B cell (primary cell): ENCODE data around the gene CNTNAP1. TPM values are rescaled to one million over a fixed set of nuclear protein-coding genes. Genes with fewer than 3 reads are reported as not detected.

Source experiments
- ATAC-seq: fragments of 200-7000 bp; cut with Tn5 transposase; one replicate; pipeline ENCODE4 v1.10.0; 2021; ENCODE audit warnings: low read depth, mild to moderate bottlenecking, moderate number of reproducible peaks, moderate library complexity
- CTCF ChIA-PET: fragments of 350-600 bp; sonication (Branson Sonifier 250); formaldehyde crosslinking; loops from one replicate; lab custom pipeline; 2021; ENCODE audit warnings: antibody characterized with exemption, inconsistent platforms; lab: Charles Lee
- POLR2A ChIA-PET: fragments of 350-600 bp; sonication (Branson Sonifier 250); formaldehyde crosslinking; loops from one replicate; lab custom pipeline; 2021; ENCODE audit warnings: antibody characterized with exemption; lab: Charles Lee
- DNase-seq: peaks from one replicate; pipeline ENCODE4 v3.0.0; 2013
- H2AFZ ChIP-seq: 2 replicates; pipeline ENCODE4 v1.6.1; 2012; ENCODE audit warnings: mild to moderate bottlenecking, low read depth, low read length; ENCODE audit not compliant: insufficient read depth, poor library complexity, severe bottlenecking
- H3K27ac ChIP-seq, 2 donors: 1 replicate in 1 of 2; 2 replicates in 1 of 2; pipeline ENCODE4 v1.5.1; 2012 to 2013; ENCODE audit warnings: low read length in 2 of 2, mild to moderate bottlenecking in 2 of 2, moderate library complexity in 1 of 2
- H3K27me3 ChIP-seq, 4 experiments: fragments of 200-600 bp in 1 of 4; sonication (generic) in 1 of 4; replicated peaks in 1 of 4; 1 replicate in 2 of 4; 2 replicates in 2 of 4; pipeline versions ENCODE4 v1.6.1 to v1.7.0; 2013 to 2016; ENCODE audit warnings: low read length in 3 of 4, mild to moderate bottlenecking in 2 of 4, mixed read lengths in 1 of 4, moderate library complexity in 1 of 4; ENCODE audit not compliant: insufficient read depth in 4 of 4, control insufficient read depth in 3 of 4; ENCODE audit errors: control extremely low read depth in 1 of 4
- H3K36me3 ChIP-seq, 2 experiments: replicated peaks in 1 of 2; 1 replicate in 1 of 2; 2 replicates in 1 of 2; pipeline versions ENCODE4 v1.6.1 to v1.7.1; 2013; ENCODE audit warnings: low read length in 1 of 2; ENCODE audit not compliant: insufficient read depth in 2 of 2, control insufficient read depth in 1 of 2; ENCODE audit errors: control extremely low read depth in 1 of 2, extremely low read depth in 1 of 2
- H3K4me1 ChIP-seq, 2 donors: fragments of 200-600 bp in 1 of 2; sonication (generic) in 1 of 2; 1 replicate in 1 of 2; 2 replicates in 1 of 2; pipeline versions ENCODE4 v1.5.1 to v1.6.1; 2013 to 2017; ENCODE audit warnings: low read length in 2 of 2; ENCODE audit not compliant: control insufficient read depth in 2 of 2, insufficient read depth in 2 of 2
- H3K4me2 ChIP-seq: replicated peaks from 2 replicates; pipeline ENCODE3; 2012; ENCODE audit warnings: mild to moderate bottlenecking, low read depth, low read length; ENCODE audit not compliant: poor library complexity, severe bottlenecking
- H3K4me3 ChIP-seq, 5 experiments: fragments of 200-600 bp in 1 of 5; sonication (generic) in 1 of 5; 1 replicate in 3 of 5; 2 replicates in 2 of 5; pipeline versions ENCODE4 v1.5.1 to v1.7.0; 2011 to 2016; ENCODE audit warnings: low read length in 4 of 5, mild to moderate bottlenecking in 4 of 5, low read depth in 2 of 5, control low read depth in 1 of 5, moderate library complexity in 1 of 5; ENCODE audit not compliant: insufficient read depth in 1 of 5; ENCODE audit errors: control extremely low read depth in 1 of 5, extremely low read depth in 1 of 5
- H3K79me2 ChIP-seq: fragments of 200-600 bp; sonication (generic); one replicate; pipeline ENCODE4 v1.6.0; 2016; ENCODE audit warnings: low read length; ENCODE audit not compliant: control insufficient read depth, insufficient read depth
- H3K9ac ChIP-seq: fragments of 200-600 bp; sonication (generic); 2 replicates; pipeline ENCODE4 v1.6.1; 2017; ENCODE audit warnings: mild to moderate bottlenecking, low read length, moderate library complexity
- H3K9me3 ChIP-seq, 3 donors: one replicate each; pipeline versions ENCODE4 v1.6.1 to v1.7.1; 2013; ENCODE audit warnings: low read length in 2 of 3; ENCODE audit not compliant: control insufficient read depth in 2 of 3, insufficient read depth in 1 of 3; ENCODE audit errors: control extremely low read depth in 1 of 3
- H4K20me1 ChIP-seq: 2 replicates; pipeline ENCODE4 v1.6.0; 2012; ENCODE audit warnings: mild to moderate bottlenecking, low read length; ENCODE audit not compliant: insufficient read depth, control insufficient read depth, poor library complexity, severe bottlenecking
- H3K27ac Mint-ChIP-seq: one replicate; pipeline ENCODE4 v1.8.0; 2021; ENCODE audit warnings: mixed read lengths
- H3K27me3 Mint-ChIP-seq: one replicate; pipeline ENCODE4 v1.8.0; 2021; ENCODE audit warnings: mixed read lengths
- H3K4me1 Mint-ChIP-seq: one replicate; pipeline ENCODE4 v1.8.0; 2021; ENCODE audit warnings: mixed read lengths
- H3K4me3 Mint-ChIP-seq: one replicate; pipeline ENCODE4 v1.8.0; 2021; ENCODE audit warnings: mixed read lengths
- H3K9me3 Mint-ChIP-seq: one replicate; pipeline ENCODE4 v1.8.0; 2022; ENCODE audit warnings: mixed read lengths; ENCODE audit not compliant: insufficient read depth
- EZH2 ChIP-seq: IDR thresholded peaks from 2 replicates; pipeline ENCODE4 v1.6.1; 2012; ENCODE audit warnings: borderline replicate concordance, low read depth, mild to moderate bottlenecking, moderate library complexity, low read length; ENCODE audit not compliant: insufficient read depth, poor library complexity, severe bottlenecking
- WGBS: methylation state at CpG from one replicate; pipeline ENCODE4 v1.1.5; 2013; ENCODE audit warnings: missing lambda C conversion rate; ENCODE audit not compliant: insufficient coverage; 5-methylcytosine and 5-hydroxymethylcytosine counted together
- intact Hi-C: fragments of 100-400 bp; cut with micrococcal nuclease; formaldehyde crosslinking; loops from one replicate; pipeline ENCODE4 v1.10.0; 2022
- polyA plus RNA-seq: library from polyadenylated mRNA; depleted of rRNA; stranded (reverse); fragments of >200 nt; gene quantifications from 2 replicates; pipeline ENCODE4 v1.2.3, GENCODE V29; 2012
- total RNA-seq, 2 donors: library from RNA; stranded (reverse); fragments of 120-200 nt in 1 of 2; gene quantifications; 1 replicate in 1 of 2; 2 replicates in 1 of 2; pipeline versions ENCODE4 v1.2.3 to v1.2.4, GENCODE V29; 2013 to 2022
- TF ChIP-seq, protein P1 (sequence below): fragments of 200-600 bp; IDR thresholded peaks from one replicate; pipeline ENCODE4 v1.8.0; 2022; ENCODE audit warnings: antibody characterized with exemption, mild to moderate bottlenecking

The CNTNAP1 gene
- total and polyA plus RNA-seq, 2 donors (not counting 1 experiment from before 2014, with no cell fraction given), result 3.5 to 4.7 TPM

- ChIA-PET POLR2A (no interaction called here), CTCF (interaction anchor here (1.2 to 2.5 kb wide), 2 partner anchors 13 to 66 kb away, joined by 3 to 13 read pairs; partner anchors contain the start of genes RETREG3 and TUBG1)
- Histone ChIP-seq H3K9ac (peak overlapping the region; percentile 51), H3K27ac (no peak overlapping the region), H3K9me3 (peaks cover 0 to 37% (median 0%) of the 10 kb centered on the region in 3 donors), H3K79me2 (no peaks in the 10 kb centered on the region), H3K4me3 (peak overlapping the region in 2 of 5 experiments; percentile 65 to 74), H3K36me3 (no peaks in the 10 kb centered on the region), H2AFZ (peak overlapping the region; percentile 73), H3K27me3 (peaks cover 0 to 70% (median 29%) of the 10 kb centered on the region in 4 experiments), H3K4me2 (peak overlapping the region; percentile 99), H3K4me1 (peaks cover 71 to 79% of the 10 kb centered on the region in 2 donors), H4K20me1 (peaks cover 26% of the 10 kb centered on the region)
- ATAC-seq (no peak), DNase-seq (peak; percentile 43)
- no peaks in the 10 kb centered on the region for H3K9me3 Mint-ChIP-seq
- WGBS, result 4% methylated on average over 10 of the region's 27 CpGs
- peak overlapping the region; percentile 81 for H3K4me3 Mint-ChIP-seq
- intact Hi-C loops, result loop anchor here (5.0 to 10.0 kb wide), 4 partner anchors 108 to 481 kb away; partner anchors contain the start of genes GHDC, MLX, NAGLU and PTGES3L
- H3K4me1 Mint-ChIP-seq, result peaks cover 62% of the 10 kb centered on the region
- H3K27ac Mint-ChIP-seq, result no peak overlapping the region
- TF ChIP-seq, protein P1, sequence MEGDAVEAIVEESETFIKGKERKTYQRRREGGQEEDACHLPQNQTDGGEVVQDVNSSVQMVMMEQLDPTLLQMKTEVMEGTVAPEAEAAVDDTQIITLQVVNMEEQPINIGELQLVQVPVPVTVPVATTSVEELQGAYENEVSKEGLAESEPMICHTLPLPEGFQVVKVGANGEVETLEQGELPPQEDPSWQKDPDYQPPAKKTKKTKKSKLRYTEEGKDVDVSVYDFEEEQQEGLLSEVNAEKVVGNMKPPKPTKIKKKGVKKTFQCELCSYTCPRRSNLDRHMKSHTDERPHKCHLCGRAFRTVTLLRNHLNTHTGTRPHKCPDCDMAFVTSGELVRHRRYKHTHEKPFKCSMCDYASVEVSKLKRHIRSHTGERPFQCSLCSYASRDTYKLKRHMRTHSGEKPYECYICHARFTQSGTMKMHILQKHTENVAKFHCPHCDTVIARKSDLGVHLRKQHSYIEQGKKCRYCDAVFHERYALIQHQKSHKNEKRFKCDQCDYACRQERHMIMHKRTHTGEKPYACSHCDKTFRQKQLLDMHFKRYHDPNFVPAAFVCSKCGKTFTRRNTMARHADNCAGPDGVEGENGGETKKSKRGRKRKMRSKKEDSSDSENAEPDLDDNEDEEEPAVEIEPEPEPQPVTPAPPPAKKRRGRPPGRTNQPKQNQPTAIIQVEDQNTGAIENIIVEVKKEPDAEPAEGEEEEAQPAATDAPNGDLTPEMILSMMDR, result no peak
- no peak for TF ChIP-seq EZH2
- peaks cover 19% of the 10 kb centered on the region for H3K27me3 Mint-ChIP-seq
These were observed 6.9 kb upstream of the CNTNAP1 start for GRCh38 chr17:42675348-42675964.

DNA sequence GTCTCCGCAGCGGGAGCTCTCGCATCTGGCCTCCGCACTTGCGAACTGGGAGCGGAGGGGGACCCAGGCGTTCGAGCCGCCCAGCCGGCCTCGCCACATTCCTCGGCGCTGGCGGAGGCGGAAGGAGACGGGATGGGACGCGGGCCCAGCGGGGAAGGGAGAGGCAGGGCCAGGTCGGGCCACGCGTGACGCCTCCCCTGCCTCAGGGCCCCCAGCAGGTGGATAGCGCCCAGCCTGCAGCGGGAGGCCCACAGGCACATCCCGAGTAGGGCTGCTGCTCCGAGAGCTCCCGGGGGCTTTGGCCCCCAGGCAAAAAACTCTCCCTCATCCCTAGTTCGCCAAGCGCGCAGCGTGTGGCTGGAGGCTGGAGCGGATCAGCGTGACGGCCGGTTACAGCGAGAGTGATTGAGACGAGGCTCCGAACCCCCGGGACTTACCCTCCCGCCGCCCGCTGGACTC, 6.3 kb upstream of the CNTNAP1 start:
- Mint-ChIP-seq H3K9me3 (no peaks in the 10 kb centered on the region), H3K27ac (peak overlapping the region; percentile 6), H3K4me1 (peaks cover 60% of the 10 kb centered on the region), H3K4me3 (peak overlapping the region; percentile 81), H3K27me3 (peaks cover 19% of the 10 kb centered on the region)
- Histone ChIP-seq H3K9me3 (peaks cover 0 to 34% (median 0%) of the 10 kb centered on the region in 3 donors), H3K79me2 (no peaks in the 10 kb centered on the region), H3K9ac (peak overlapping the region; percentile 51), H3K4me1 (peaks cover 69 to 77% of the 10 kb centered on the region in 2 donors), H4K20me1 (peaks cover 26% of the 10 kb centered on the region), H3K4me3 (peak overlapping the region in 4 of 5 experiments; percentile 53 to 74 (median 66)), H2AFZ (peak overlapping the region; percentile 73), H3K27ac (no peak overlapping the region), H3K27me3 (peaks cover 0 to 67% (median 28%) of the 10 kb centered on the region in 4 experiments), H3K36me3 (no peaks in the 10 kb centered on the region), H3K4me2 (peak overlapping the region; percentile 99)
- ChIA-PET POLR2A (interaction anchor here (4.5 kb wide), 1 partner anchor 67 kb away, joined by 19 read pairs; the partner anchor contains the start of genes RETREG3 and TUBG1), CTCF (interaction anchor here (1.2 kb wide), 1 partner anchor 66 kb away, joined by 3 read pairs; the partner anchor contains the start of genes RETREG3 and TUBG1)
- intact Hi-C loops, result loop anchor here (2.0 to 10.0 kb wide), 5 partner anchors 109 to 481 kb away; partner anchors contain the start of genes GHDC, MLX, NAGLU and PTGES3L
- under 1% methylated on average over 43 of the region's 43 CpGs for WGBS
- DNase-seq, result no peak
- ATAC-seq, result no peak
- TF ChIP-seq, protein P1, result no peak
- TF ChIP-seq EZH2, result peak; percentile 55
